Measurements from ENCODE around the gene KCNQ5.
"Not testable (repeated sequence)": the region's sequence is repeated elsewhere in the genome, so short reads cannot be mapped to it uniquely, and the experiment has no call there.

The KCNQ5 gene

DNA sequence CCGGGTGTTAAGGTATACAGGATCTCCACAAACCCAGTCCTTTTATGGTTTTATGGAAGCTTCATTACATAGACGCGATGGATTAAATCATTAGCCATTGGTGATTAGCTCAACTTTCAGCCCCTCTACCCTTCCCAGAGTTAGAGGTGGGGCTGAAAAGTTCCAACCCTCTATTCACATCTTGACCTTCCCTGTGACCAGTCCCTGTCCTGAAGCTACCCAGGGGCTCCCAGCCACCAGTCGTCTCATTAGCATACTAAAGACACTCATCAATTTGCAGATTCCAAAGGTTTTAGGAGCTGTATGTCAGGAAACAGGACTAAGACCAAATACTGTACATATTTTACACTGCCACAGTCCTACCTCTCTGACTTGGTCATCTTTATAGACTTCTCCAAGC lies 582.4 kb downstream of the KCNQ5 start:
- no peak for DNase-seq

DNA sequence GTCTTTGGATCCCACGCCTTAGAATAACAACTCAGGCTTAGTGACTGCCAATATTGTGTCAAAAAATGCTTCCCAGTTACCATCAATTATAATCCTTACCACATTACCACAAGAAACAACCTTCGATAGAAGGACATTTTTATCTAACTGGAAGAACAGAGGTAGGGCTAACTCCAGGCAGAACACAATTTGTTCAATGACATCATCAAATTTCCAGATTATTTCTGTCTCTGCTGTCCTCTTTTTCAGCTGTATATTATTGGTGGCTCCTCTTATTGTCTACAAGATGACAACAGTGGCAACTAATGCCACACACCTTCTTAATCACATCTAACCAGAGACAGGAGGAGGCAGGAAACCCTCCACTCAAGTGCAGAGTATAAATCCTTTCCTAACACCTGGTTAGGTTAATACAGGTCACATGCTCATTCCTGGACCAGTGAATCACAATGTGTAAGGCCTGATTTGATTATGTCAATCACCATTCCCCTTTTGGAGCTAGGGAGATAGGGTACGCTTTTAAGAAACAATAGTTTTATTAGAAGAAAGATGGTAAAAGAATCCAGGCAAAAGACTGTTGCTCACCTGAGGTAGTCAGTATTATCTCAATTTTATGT lies 585.5 kb downstream of the KCNQ5 start:
- DNase-seq, result no peak

DNA sequence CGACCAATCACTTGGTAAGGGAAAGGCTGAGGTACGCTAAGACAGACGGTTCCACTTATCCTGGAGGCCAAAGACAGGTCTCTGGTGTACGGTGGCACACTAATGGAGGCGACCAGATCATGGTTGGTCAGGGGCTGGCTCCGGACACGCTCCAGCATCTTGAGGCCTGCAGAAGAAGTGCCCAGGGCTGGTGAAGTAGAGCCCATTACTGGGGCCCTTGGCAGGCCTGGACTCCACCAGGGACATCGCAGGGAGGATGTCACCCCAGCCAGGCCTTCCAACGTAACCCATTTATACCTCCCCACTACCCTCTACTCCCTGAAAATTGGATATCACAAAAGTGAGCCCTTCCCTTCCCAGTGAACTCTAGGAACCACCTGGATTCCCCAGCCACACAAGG lies 587.3 kb downstream of the KCNQ5 start:
- no peak for DNase-seq

DNA sequence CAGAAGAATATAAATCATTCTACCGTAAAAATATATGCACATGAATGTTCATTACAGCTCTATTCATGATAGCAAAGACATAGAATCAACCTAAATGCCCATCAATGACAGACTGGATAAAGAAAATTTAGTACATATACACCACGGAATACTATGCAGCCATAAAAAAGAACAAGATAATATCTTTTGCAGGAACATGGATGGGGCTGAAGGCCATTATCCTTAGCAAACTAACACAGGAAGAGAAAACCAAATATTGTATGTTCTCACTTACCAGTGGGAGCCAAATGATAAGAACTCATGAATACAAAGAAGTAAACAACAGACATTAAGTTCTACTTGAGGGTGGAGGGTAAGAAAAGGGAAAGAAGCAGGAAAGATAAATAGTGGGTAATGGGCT lies 595.0 kb downstream of the KCNQ5 start:
- no peak for DNase-seq

DNA sequence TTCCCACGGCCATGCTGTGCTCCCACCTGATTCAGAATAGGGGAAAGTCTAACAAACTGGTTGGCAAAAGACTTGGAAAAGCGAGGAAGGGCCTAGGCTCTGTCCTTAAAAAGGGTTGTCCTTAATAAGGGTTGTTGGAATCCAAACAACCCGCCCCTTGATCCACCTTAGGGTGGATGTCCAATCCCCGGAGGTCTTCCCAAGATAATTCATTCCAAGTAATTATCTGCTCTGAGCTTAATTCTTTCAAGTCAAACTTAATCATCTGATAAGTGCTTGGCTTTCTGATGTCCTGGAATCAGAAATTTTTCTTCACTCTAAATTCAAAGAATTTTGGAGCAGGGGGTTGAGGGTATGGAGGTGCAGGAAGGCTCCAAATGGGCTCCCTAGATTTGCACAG lies 603.5 kb downstream of the KCNQ5 start, which contains the start of gene KHDC1L:
KHDC1L (minus strand) TSS at position 101 of the 400 bp plus-strand sequence; CDS start at position 13, 88 bp downstream.
- DNase-seq, result no peak

DNA sequence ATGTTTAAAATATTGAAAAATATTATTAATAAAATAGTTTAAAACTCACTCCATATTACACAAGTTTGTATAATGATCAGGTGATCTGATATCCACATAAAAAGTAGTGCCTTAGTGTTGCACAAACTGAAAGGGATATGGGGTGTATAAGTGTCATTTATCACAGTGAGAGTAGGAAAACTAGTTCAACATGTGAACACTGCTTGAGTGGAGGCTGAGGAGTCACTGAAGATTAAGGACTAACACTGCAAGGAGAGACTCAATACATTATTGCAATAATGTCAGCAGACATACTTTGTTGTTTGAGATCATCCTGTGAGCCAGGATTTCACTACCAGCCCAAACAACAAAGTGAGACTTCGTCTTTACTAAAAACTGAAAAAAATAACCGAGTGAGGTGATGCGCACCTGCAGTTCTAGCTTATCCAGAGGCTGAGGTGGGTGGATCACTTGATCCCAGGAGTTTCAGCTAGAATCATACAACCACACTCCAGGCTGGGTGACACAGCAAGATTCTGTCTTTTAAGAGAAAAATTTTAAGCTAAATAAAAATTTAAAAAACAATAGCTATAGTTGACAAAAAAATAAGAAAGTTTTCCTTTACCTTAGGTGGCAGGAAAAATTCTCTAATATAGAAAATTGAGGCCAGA lies 605.9 kb downstream of the KCNQ5 start:
- DNase-seq, result no peak

DNA sequence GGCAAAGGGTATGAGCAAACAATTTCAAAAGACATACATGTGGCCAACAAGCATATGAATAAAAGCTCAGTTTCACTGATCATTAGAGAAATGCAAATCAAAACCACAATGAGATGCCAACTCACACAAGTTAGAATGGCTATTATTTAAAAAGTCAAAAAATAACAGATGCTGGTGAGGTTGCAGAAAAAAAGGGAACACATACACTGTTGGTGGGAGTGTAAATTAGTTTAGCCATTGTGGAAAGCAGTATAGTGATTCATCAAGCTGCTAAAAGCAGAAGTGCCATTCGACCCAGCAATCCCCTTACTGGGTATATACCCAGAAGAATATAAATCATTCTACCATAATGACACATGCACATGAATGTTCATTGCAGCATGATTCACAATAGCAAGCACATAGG lies 610.1 kb downstream of the KCNQ5 start:
- peak; percentile 8 for DNase-seq

DNA sequence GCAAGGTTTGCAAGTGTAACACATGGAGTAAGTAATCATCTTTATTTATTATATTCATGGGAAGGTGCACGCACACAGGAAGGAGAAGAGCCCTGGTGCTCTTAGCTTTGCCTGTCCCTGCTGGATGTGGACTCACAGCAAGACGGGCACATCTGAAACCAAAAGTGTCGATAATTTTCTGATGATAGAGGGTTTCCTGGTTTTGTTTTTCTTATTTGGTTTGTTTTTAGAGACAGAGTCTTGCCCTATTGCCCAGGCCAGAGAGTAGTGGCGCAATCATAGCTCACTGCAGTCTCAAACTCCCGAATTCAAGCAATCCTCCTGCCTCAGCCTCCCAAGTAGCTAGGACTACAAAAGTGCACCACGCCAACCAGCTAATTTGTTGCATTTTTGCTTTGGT lies 611.2 kb downstream of the KCNQ5 start:
- DNase-seq, result no peak

DNA sequence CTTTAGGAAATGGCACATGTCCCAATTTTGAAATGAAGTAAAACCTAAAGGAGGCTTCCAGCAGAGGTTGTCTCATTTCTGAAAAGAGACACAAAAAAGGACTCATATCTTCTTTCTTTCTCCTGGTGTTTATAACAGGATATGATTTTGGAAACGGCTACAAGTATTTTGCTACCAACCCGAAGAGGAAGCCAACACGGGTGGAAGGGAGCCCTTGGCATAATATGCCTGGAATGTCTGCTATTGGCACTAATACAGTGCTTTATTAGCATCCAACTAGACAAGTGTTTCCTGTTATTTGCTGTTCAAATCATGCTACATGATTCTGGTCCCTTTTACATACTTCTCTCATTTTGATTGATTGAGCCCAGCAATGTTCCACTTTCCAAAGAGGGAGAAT lies 612.1 kb downstream of the KCNQ5 start:
- not testable (repeated sequence) for DNase-seq

DNA sequence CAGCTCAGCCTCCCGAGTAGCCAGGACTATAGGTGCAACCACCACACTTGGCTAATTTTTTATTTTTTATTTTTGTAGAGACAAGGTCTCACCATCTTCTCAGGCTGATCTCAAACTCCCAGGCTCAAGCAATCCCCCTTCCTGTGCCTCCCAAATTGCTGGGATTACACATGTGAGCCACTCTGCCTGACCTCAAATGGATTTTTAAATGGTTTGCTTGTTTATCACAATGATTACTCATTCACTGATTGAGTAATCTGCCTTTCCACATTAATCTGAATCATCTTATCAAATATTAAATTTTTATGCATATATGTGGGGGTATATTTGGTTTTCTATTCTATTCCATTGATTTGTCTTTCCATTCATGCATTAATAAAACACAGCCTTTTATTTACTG lies 612.9 kb downstream of the KCNQ5 start:
- DNase-seq, result peak; percentile 44

DNA sequence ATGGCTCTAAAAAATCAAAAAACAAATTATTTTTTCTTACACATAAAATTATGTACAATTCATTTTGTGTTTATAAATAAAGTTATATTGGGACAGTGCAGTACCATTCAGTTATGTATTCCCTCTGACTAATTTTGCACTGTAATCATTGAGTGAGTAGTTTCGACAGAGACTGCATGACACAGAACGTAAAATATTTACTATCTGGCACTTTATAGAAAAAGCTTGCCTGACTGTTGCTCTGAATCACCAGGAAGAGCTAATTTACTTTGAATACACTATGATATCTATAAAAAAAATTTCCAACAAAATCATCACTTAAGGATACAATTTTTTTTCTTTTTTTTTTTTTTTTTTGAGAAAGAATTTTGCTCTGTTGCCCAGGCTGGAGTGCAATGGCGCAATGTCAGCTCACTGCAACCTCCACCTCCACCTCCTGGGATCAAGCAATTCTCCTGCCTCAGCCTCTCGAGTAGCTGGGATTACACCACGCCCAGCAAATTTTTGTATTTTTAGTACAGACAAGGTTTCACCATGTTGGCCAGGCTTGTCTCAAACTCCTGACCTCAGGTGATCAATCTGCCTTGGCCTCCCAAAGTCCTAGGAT lies 614.4 kb downstream of the KCNQ5 start:
- peak; percentile 91 for DNase-seq

DNA sequence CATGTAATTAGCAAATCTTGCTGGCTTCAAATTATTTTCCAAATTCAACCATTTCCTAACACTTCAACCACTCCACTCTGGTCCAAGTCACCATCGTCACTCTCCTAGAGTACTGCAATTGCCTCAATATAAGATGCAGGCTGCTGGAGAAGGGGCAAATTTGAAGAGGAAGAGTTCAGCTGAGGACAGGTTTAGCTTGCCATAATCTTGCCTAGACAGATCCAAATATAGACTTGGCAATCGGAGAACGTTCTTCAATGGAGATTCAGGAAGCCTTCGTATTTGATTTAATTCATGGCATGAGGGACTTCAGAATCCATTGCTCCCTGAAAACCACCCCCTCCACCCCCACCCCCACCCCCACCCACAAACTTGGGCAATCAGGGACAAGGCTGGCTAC lies 618.9 kb downstream of the KCNQ5 start:
- no peak for DNase-seq

DNA sequence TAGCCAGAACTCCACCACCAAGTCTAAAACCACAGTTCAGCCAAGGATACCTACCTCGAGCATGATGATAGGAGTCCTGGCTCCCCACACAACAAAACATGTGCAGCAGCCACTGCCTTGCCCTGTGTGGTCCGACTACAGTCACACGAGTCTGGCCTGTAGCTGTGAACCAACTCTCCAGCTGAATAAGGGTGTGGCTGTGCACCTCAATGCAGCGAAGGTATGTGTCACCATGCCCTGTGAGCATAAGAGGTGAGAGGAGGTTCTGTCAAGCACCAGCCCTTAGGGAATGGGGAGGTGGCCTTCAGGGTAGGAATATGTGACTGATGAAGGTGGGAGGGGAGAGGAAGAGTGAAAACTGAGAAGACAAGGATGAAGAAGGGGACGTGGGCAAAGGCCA lies 620.1 kb downstream of the KCNQ5 start:
- DNase-seq, result no peak

Measured in fibroblast of skin of scalp (primary cell).